GM19397 (cell line): ENCODE results near the gene SLC16A6.
"Not testable (repeated sequence)": the region's sequence is repeated elsewhere in the genome, so short reads cannot be mapped to it uniquely, and the experiment has no call there.

Experiments
- ATAC-seq: cut with Tn5 transposase; IDR thresholded peaks from one replicate; pipeline ENCODE4 v1.9.1; 2021; ENCODE audit warnings: mild to moderate bottlenecking, moderate library complexity; ENCODE audit not compliant: unreplicated experiment

SLC16A6 gene

GRCh38 chr17:68225055-68225454 lies 65.9 kb downstream of the SLC16A6 start:
- ATAC-seq, result not testable (repeated sequence)

- ATAC-seq, result no peak
Observed at GRCh38 chr17:68222606-68223005, 68.3 kb downstream of the SLC16A6 start.

- no peak for ATAC-seq
Observed at GRCh38 chr17:68221786-68222185, 69.1 kb downstream of the SLC16A6 start.

GRCh38 chr17:68220786-68221185 lies 70.1 kb downstream of the SLC16A6 start:
- ATAC-seq, result not testable (repeated sequence)

- not testable (repeated sequence) for ATAC-seq
Observed at GRCh38 chr17:68220186-68220585, 70.7 kb downstream of the SLC16A6 start.

- not testable (repeated sequence) for ATAC-seq
Observed at GRCh38 chr17:68219429-68219828, 71.5 kb downstream of the SLC16A6 start.
